Testis (tissue), 3 donors: ENCODE data around the gene MAP4K4. TPM values are rescaled to one million over a fixed set of nuclear protein-coding genes. Genes with fewer than 3 reads are reported as not detected.

Experiments used
- DNase-seq: peaks from one replicate; pipeline ENCODE4 v3.0.0-alpha.2; 2019
- H3K27ac ChIP-seq, 2 donors: fragments of 200-600 bp; sonication (generic); one replicate each; pipeline ENCODE4 v1.5.1; 2019
- H3K27me3 ChIP-seq: fragments of 200-600 bp; sonication (generic); one replicate; pipeline ENCODE4 v1.5.1; 2019
- H3K36me3 ChIP-seq: fragments of 200-600 bp; sonication (generic); one replicate; pipeline ENCODE4 v1.5.1; 2017; ENCODE audit warnings: low read depth; ENCODE audit errors: missing control alignments
- H3K4me1 ChIP-seq: fragments of 200-600 bp; sonication (generic); one replicate; pipeline ENCODE4 v1.5.1; 2019
- H3K4me3 ChIP-seq, 2 donors: fragments of 200-600 bp; sonication (generic); one replicate each; pipeline ENCODE4 v1.5.1; 2017 to 2019
- H3K9me3 ChIP-seq: fragments of 200-600 bp; sonication (generic); one replicate; pipeline ENCODE4 v1.5.1; 2017
- CTCF ChIP-seq, 3 experiments: fragments of 450-650 bp in 2 of 3; fragments of 200-600 bp in 1 of 3; sonication (generic) in 1 of 3; IDR thresholded peaks; one replicate each; pipeline ENCODE4 v1.5.1; 2016 to 2019; ENCODE audit warnings: antibody characterized with exemption in 3 of 3, mild to moderate bottlenecking in 2 of 3, moderate library complexity in 1 of 3
- POLR2A ChIP-seq: fragments of 450-650 bp; IDR thresholded peaks from one replicate; pipeline ENCODE4 v1.6.1; 2017; ENCODE audit warnings: antibody characterized with exemption, mild to moderate bottlenecking, moderate library complexity
- WGBS, 2 donors: methylation state at CpG; one replicate each; pipeline ENCODE4 v1.1.5; 2018; 5-methylcytosine and 5-hydroxymethylcytosine counted together
- intact Hi-C: fragments of 100-400 bp; cut with DNase I; formaldehyde crosslinking; loops from one replicate; pipeline ENCODE4 v1.15.1; 2023; ENCODE audit warnings: low total_unique reads
- polyA plus RNA-seq: library from polyadenylated mRNA; stranded (reverse); fragments of 350-450 nt; fragmentation: Illumina TruSeq; extraction: RNeasy Lipid Tissue Mini Kit (QIAGEN cat#74804); gene quantifications from one replicate; pipeline ENCODE4 v1.2.3, GENCODE V29; 2014; ENCODE audit warnings: low read depth, low replicate concordance; ENCODE audit not compliant: insufficient read depth
- total RNA-seq, 2 donors: library from RNA; depleted of rRNA; stranded (reverse); fragments of >200 nt; gene quantifications; one replicate each; pipeline ENCODE4 v1.2.3, GENCODE V29; 2016

MAP4K4 gene
- total and polyA plus RNA-seq, 3 donors from 2014 or later, result 88.2 to 194 (median 174) TPM

GRCh38 chr2:101830146-101830545, 132.6 kb downstream of the MAP4K4 start:
- H3K4me3 ChIP-seq, result no peak overlapping the region
- no peak for DNase-seq
- WGBS, 2 donors, result 45 to 65% methylated on average over 1 of the region's 1 CpG
- no peaks in the 10 kb centered on the region for H3K9me3 ChIP-seq
- intact Hi-C loops, result no loop called here
- no peak for TF ChIP-seq CTCF (IDR thresholded peaks at IDR 0.05)
- no peak for TF ChIP-seq POLR2A
- peak overlapping the region in 1 of 2 donors; percentile 52 for H3K27ac ChIP-seq
- no peaks in the 10 kb centered on the region for H3K36me3 ChIP-seq
- H3K27me3 ChIP-seq, result no peaks in the 10 kb centered on the region
- peaks cover 32% of the 10 kb centered on the region for H3K4me1 ChIP-seq

GRCh38 chr2:101830555-101830954, 133.0 kb downstream of the MAP4K4 start:
- intact Hi-C loops, result no loop called here
- Histone ChIP-seq H3K27ac (peak overlapping the region in 1 of 2 donors; percentile 52), H3K27me3 (no peaks in the 10 kb centered on the region), H3K4me1 (peaks cover 32% of the 10 kb centered on the region), H3K36me3 (no peaks in the 10 kb centered on the region), H3K4me3 (no peak overlapping the region), H3K9me3 (no peaks in the 10 kb centered on the region)
- TF ChIP-seq CTCF (IDR thresholded peaks at IDR 0.05) (no peak), POLR2A (no peak)
- DNase-seq, result no peak
- 79 to 88% methylated on average over 5 of the region's 5 CpGs for WGBS, 2 donors

GRCh38 chr2:101831351-101831865, 133.9 kb downstream of the MAP4K4 start:
- DNase-seq, result peak; percentile 87
- no peaks in the 10 kb centered on the region for H3K27me3 ChIP-seq
- TF ChIP-seq CTCF (IDR thresholded peaks at IDR 0.05) (peak; percentile 59 to 74 (median 73)), POLR2A (no peak)
- no peaks in the 10 kb centered on the region for H3K9me3 ChIP-seq
- H3K27ac ChIP-seq, result peak overlapping the region; percentile 23 to 52
- 58 to 60% methylated on average over 5 of the region's 5 CpGs for WGBS, 2 donors
- intact Hi-C loops, result no loop called here
- H3K36me3 ChIP-seq, result no peaks in the 10 kb centered on the region
- no peak overlapping the region for H3K4me3 ChIP-seq
- H3K4me1 ChIP-seq, result peaks cover 32% of the 10 kb centered on the region

- Histone ChIP-seq H3K36me3 (no peaks in the 10 kb centered on the region), H3K4me3 (no peak overlapping the region), H3K27me3 (no peaks in the 10 kb centered on the region), H3K9me3 (no peaks in the 10 kb centered on the region), H3K4me1 (peaks cover 28% of the 10 kb centered on the region), H3K27ac (peak overlapping the region; percentile 23 to 52)
- no peak for DNase-seq
- intact Hi-C loops, result no loop called here
- TF ChIP-seq CTCF (IDR thresholded peaks at IDR 0.05) (peak in 1 of 3 experiments; percentile 14), POLR2A (no peak)
- WGBS, 2 donors, result 76 to 80% methylated on average over 1 of the region's 1 CpG
Measured at GRCh38 chr2:101832114-101832513, 134.6 kb downstream of the MAP4K4 start.

- TF ChIP-seq CTCF (IDR thresholded peaks at IDR 0.05), result no peak
- no peak for TF ChIP-seq POLR2A
Measured at GRCh38 chr2:101833890-101834523, 136.5 kb downstream of the MAP4K4 start.

More at GRCh38 chr2:101833890-101834523, 136.5 kb downstream of the MAP4K4 start:
- H3K27me3 ChIP-seq, result no peaks in the 10 kb centered on the region
- H3K4me1 ChIP-seq, result peaks cover 12% of the 10 kb centered on the region
- no peaks in the 10 kb centered on the region for H3K9me3 ChIP-seq
- intact Hi-C loops, result no loop called here
- DNase-seq, result no peak
- no peak overlapping the region for H3K27ac ChIP-seq
- WGBS, 2 donors, result 72 to 86% methylated on average over 4 of the region's 4 CpGs
- no peak overlapping the region for H3K4me3 ChIP-seq
- no peaks in the 10 kb centered on the region for H3K36me3 ChIP-seq
